WTC11 (cell line): ENCODE results near the gene NEK6. TPM values are rescaled to one million over a fixed set of nuclear protein-coding genes. Genes with fewer than 3 reads are reported as not detected.

Source experiments
- ATAC-seq: fragments of 200-7000 bp; cut with Tn5 transposase; 2 replicates; pipeline ENCODE4 v1.10.0; 2021; ENCODE audit warnings: mild to moderate bottlenecking, moderate library complexity
- CTCF ChIA-PET: fragments of 300-600 bp; sonication (Branson Sonifier 250); formaldehyde crosslinking; loops from one replicate; lab custom pipeline; 2021; ENCODE audit warnings: antibody characterized with exemption; lab: Charles Lee
- POLR2A ChIA-PET: fragments of 350-600 bp; sonication (Branson Sonifier 250); formaldehyde crosslinking; loops from one replicate; lab custom pipeline; 2021; ENCODE audit warnings: antibody characterized with exemption; lab: Charles Lee
- DNase-seq: peaks from one replicate; pipeline ENCODE4 v3.0.0; 2021; ENCODE audit warnings: low spot score
- H3K27ac Mint-ChIP-seq: 2 replicates; pipeline ENCODE4 v1.8.0; 2021; ENCODE audit warnings: mixed read lengths
- H3K27me3 Mint-ChIP-seq: 2 replicates; pipeline ENCODE4 v1.8.0; 2021; ENCODE audit warnings: low read depth, mild to moderate bottlenecking, moderate library complexity, mixed read lengths
- H3K36me3 Mint-ChIP-seq: 2 replicates; pipeline ENCODE4 v1.8.0; 2021; ENCODE audit warnings: mixed read lengths
- H3K4me1 Mint-ChIP-seq: 2 replicates; pipeline ENCODE4 v1.8.0; 2022; ENCODE audit warnings: mixed read lengths
- H3K4me3 Mint-ChIP-seq: 2 replicates; pipeline ENCODE4 v1.8.0; 2021; ENCODE audit warnings: mild to moderate bottlenecking, moderate library complexity, mixed read lengths
- H3K9me3 Mint-ChIP-seq: 2 replicates; pipeline ENCODE4 v1.8.0; 2021; ENCODE audit warnings: mixed read lengths
- ELF4 ChIP-seq: sonication (generic); formaldehyde crosslinking; IDR thresholded peaks from 2 replicates; pipeline ENCODE4 v1.8.1; 2022; ENCODE audit warnings: low read depth, mild to moderate bottlenecking, moderate library complexity, missing genetic modification reagents
- FOXK1 ChIP-seq: sonication (generic); formaldehyde crosslinking; IDR thresholded peaks from 2 replicates; pipeline ENCODE4 v1.8.0; 2022; ENCODE audit warnings: mild to moderate bottlenecking, moderate library complexity, missing genetic modification reagents
- JAZF1 ChIP-seq: fragments of 250-450 bp; sonication (Bioruptor Pico); IDR thresholded peaks from 2 replicates; pipeline ENCODE4 v1.9.0; 2021; ENCODE audit warnings: moderate library complexity, mild to moderate bottlenecking, inconsistent platforms
- OVOL2 ChIP-seq: fragments of 250-450 bp; sonication (Bioruptor Pico); IDR thresholded peaks from 2 replicates; pipeline ENCODE4 v1.9.0; 2021; ENCODE audit warnings: mild to moderate bottlenecking, borderline replicate concordance
- RORB ChIP-seq: fragments of 250-450 bp; sonication (Bioruptor Pico); IDR thresholded peaks from 2 replicates; pipeline ENCODE4 v1.9.0; 2021; ENCODE audit warnings: mild to moderate bottlenecking
- TEAD4 ChIP-seq: sonication (generic); formaldehyde crosslinking; IDR thresholded peaks from 2 replicates; pipeline ENCODE4 v1.8.0; 2022; ENCODE audit warnings: mild to moderate bottlenecking, missing genetic modification reagents
- total RNA-seq: library from RNA; stranded (reverse); gene quantifications from 3 replicates; pipeline ENCODE4 v1.2.3, GENCODE V29; 2021
- TF ChIP-seq, protein P1 (sequence below): sonication (generic); formaldehyde crosslinking; IDR thresholded peaks from 2 replicates; pipeline ENCODE4 v1.8.1; 2022; ENCODE audit warnings: low read depth, missing genetic modification reagents, borderline replicate concordance
- TF ChIP-seq, protein P2 (sequence below): sonication (generic); formaldehyde crosslinking; IDR thresholded peaks from 2 replicates; pipeline ENCODE4 v1.8.0; 2022; ENCODE audit warnings: mild to moderate bottlenecking, missing genetic modification reagents
- TF ChIP-seq, protein P3 (sequence below): sonication (generic); formaldehyde crosslinking; IDR thresholded peaks from 2 replicates; pipeline ENCODE4 v1.8.1; 2023; ENCODE audit warnings: mild to moderate bottlenecking, missing genetic modification reagents, borderline replicate concordance
- TF ChIP-seq, protein P4 (sequence below): sonication (generic); formaldehyde crosslinking; IDR thresholded peaks from 2 replicates; pipeline ENCODE4 v1.8.0; 2023; ENCODE audit warnings: missing genetic modification reagents, mild to moderate bottlenecking, borderline replicate concordance

NEK6 gene
- total RNA-seq, 1 experiment from 2014 or later: 23.0 TPM

DNA sequence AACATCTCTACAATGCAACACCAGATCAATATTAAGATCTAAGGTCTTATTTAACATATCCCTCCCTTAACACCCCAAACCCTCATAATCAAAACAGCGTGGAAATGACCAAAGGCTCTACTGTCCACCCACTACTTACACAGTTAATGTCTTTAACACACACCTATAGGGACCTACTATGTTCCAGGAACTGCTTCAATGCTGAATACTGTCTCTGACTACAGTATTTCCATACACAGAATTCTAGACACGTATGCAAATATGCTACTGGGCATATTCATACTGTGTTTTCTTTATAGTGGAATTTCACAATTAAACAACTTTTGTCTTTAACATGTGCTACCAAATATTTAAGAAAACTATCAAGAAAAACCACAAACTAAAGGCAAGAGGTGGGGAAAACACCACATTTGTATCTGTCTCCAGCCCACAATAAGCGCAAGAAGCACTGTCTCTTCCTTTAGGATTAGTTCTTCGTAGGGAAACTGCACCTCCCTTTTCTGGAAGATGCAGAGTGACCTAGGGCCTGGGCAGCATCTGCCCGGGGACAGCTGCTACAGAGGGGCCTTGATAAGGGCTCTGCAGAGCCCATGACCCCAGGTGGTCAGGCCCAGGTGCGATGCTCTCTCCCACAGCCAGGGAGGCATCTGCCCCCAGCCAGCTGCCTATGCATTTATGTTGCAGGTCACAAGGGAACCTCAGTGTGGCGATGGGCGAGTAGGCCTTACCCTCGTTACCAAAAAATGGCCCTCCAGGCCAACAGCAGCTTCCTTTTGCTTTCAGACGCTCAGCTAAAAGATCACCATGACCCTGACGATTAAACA, 102.3 kb downstream of the NEK6 start (continued):
- TF ChIP-seq OVOL2 (CRISPR knock-in tag): no peak

DNA sequence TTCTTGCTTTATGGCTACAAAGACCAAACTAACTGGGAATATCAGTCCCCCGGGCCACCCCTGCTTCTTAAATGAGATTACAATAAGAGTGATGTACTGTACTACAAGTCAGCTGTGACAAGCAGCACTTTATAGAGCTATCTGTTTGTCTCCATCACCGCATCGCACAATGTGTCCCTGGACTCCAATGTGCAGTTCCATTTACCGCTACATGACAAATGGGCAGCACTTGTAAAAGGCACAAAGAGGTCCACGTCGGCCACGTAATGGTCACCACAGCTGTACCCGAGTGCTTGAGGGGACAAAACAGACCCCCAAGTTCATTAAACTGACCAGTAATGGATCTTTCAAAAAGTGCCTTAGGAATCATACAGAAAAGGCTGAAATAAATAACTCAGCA, 103.4 kb downstream of the NEK6 start:
- no peak for DNase-seq
- ATAC-seq: no peak
- H3K4me3 Mint-ChIP-seq: no peak overlapping the region
- CTCF ChIA-PET: interaction anchor here (1.2 to 1.7 kb wide), 4 partner anchors 8 to 36 kb away, joined by 3 to 6 read pairs (median 4); no protein-coding TSS in a partner anchor
- peaks cover 2% of the 10 kb centered on the region; the same call in 1 of the 2 replicates for H3K36me3 Mint-ChIP-seq
- no peak overlapping the region for H3K27ac Mint-ChIP-seq
- H3K27me3 Mint-ChIP-seq: no peaks in the 10 kb centered on the region
- H3K4me1 Mint-ChIP-seq: 0 out of 2 replicates have a peak, but pooled peaks cover 11% of the 10 kb centered on the region
- TF ChIP-seq, protein P1, sequence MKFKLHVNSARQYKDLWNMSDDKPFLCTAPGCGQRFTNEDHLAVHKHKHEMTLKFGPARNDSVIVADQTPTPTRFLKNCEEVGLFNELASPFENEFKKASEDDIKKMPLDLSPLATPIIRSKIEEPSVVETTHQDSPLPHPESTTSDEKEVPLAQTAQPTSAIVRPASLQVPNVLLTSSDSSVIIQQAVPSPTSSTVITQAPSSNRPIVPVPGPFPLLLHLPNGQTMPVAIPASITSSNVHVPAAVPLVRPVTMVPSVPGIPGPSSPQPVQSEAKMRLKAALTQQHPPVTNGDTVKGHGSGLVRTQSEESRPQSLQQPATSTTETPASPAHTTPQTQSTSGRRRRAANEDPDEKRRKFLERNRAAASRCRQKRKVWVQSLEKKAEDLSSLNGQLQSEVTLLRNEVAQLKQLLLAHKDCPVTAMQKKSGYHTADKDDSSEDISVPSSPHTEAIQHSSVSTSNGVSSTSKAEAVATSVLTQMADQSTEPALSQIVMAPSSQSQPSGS: no peak
- TF ChIP-seq, protein P2, sequence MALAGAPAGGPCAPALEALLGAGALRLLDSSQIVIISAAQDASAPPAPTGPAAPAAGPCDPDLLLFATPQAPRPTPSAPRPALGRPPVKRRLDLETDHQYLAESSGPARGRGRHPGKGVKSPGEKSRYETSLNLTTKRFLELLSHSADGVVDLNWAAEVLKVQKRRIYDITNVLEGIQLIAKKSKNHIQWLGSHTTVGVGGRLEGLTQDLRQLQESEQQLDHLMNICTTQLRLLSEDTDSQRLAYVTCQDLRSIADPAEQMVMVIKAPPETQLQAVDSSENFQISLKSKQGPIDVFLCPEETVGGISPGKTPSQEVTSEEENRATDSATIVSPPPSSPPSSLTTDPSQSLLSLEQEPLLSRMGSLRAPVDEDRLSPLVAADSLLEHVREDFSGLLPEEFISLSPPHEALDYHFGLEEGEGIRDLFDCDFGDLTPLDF (CRISPR knock-in tag): no peak
- TF ChIP-seq, all 79 proteins: peak for 0
- no peaks in the 10 kb centered on the region for H3K9me3 Mint-ChIP-seq
- POLR2A ChIA-PET: no interaction called here

DNA sequence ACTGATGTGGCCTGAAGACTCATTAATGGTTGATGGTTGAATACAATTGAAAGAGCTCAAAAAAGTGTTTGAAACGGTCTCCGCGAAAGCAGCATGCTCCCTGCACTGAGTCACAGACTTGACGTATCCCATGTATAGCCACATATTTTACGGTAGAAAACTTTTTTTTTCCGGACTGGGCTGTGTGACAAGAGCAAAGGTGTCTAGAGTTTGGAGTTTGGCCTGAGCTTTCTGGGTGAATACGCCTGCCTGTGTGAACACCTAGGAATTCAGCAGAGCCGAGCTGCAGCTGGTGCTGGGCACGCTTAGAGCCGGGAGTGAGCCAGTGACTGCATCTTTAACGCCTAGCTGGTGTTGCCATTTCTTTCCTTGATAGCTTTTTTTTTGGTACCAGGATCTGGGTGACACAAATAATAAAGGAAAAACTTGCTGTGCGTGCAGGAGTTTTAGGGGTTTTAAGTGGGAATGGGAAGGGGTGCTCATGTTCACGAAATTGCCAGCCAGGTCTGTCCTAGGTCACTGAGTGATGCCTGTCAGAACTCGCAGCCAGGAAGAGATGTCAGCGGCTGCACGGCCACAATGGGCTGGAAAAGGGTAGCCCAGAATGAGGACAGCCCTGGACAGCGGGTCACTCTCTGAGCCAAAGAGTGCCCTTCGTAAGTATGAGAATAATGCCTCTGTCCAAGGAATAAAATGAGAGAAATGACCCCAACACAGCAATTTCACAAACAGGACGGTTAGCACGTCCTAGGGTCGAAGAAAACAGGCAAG, 105.8 kb downstream of the NEK6 start:
- Mint-ChIP-seq H3K27me3 (no peaks in the 10 kb centered on the region), H3K27ac (peak overlapping the region; percentile 74), H3K36me3 (peaks cover 2% of the 10 kb centered on the region; the same call in 1 of the 2 replicates), H3K9me3 (no peaks in the 10 kb centered on the region), H3K4me1 (0 out of 2 replicates have a peak, but pooled peaks cover 10% of the 10 kb centered on the region), H3K4me3 (no peak overlapping the region)
- TF ChIP-seq ELF4 (CRISPR knock-in tag): no peak
- no peak for TF ChIP-seq RORB
- no peak for TF ChIP-seq FOXK1
- TF ChIP-seq, protein P3, sequence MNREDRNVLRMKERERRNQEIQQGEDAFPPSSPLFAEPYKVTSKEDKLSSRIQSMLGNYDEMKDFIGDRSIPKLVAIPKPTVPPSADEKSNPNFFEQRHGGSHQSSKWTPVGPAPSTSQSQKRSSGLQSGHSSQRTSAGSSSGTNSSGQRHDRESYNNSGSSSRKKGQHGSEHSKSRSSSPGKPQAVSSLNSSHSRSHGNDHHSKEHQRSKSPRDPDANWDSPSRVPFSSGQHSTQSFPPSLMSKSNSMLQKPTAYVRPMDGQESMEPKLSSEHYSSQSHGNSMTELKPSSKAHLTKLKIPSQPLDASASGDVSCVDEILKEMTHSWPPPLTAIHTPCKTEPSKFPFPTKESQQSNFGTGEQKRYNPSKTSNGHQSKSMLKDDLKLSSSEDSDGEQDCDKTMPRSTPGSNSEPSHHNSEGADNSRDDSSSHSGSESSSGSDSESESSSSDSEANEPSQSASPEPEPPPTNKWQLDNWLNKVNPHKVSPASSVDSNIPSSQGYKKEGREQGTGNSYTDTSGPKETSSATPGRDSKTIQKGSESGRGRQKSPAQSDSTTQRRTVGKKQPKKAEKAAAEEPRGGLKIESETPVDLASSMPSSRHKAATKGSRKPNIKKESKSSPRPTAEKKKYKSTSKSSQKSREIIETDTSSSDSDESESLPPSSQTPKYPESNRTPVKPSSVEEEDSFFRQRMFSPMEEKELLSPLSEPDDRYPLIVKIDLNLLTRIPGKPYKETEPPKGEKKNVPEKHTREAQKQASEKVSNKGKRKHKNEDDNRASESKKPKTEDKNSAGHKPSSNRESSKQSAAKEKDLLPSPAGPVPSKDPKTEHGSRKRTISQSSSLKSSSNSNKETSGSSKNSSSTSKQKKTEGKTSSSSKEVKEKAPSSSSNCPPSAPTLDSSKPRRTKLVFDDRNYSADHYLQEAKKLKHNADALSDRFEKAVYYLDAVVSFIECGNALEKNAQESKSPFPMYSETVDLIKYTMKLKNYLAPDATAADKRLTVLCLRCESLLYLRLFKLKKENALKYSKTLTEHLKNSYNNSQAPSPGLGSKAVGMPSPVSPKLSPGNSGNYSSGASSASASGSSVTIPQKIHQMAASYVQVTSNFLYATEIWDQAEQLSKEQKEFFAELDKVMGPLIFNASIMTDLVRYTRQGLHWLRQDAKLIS (CRISPR knock-in tag): no peak
- no peak for TF ChIP-seq JAZF1 (CRISPR knock-in tag)
- TF ChIP-seq, protein P4, sequence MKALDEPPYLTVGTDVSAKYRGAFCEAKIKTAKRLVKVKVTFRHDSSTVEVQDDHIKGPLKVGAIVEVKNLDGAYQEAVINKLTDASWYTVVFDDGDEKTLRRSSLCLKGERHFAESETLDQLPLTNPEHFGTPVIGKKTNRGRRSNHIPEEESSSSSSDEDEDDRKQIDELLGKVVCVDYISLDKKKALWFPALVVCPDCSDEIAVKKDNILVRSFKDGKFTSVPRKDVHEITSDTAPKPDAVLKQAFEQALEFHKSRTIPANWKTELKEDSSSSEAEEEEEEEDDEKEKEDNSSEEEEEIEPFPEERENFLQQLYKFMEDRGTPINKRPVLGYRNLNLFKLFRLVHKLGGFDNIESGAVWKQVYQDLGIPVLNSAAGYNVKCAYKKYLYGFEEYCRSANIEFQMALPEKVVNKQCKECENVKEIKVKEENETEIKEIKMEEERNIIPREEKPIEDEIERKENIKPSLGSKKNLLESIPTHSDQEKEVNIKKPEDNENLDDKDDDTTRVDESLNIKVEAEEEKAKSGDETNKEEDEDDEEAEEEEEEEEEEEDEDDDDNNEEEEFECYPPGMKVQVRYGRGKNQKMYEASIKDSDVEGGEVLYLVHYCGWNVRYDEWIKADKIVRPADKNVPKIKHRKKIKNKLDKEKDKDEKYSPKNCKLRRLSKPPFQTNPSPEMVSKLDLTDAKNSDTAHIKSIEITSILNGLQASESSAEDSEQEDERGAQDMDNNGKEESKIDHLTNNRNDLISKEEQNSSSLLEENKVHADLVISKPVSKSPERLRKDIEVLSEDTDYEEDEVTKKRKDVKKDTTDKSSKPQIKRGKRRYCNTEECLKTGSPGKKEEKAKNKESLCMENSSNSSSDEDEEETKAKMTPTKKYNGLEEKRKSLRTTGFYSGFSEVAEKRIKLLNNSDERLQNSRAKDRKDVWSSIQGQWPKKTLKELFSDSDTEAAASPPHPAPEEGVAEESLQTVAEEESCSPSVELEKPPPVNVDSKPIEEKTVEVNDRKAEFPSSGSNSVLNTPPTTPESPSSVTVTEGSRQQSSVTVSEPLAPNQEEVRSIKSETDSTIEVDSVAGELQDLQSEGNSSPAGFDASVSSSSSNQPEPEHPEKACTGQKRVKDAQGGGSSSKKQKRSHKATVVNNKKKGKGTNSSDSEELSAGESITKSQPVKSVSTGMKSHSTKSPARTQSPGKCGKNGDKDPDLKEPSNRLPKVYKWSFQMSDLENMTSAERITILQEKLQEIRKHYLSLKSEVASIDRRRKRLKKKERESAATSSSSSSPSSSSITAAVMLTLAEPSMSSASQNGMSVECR (CRISPR knock-in tag): no peak
- no peak for TF ChIP-seq TEAD4
- ChIA-PET CTCF (interaction anchor here (1.0 kb wide), 1 partner anchor 29 kb away, joined by 3 read pairs; no protein-coding TSS in a partner anchor), POLR2A (interaction anchor here (0.6 kb wide), 1 partner anchor 899 kb away, joined by 9 read pairs; no protein-coding TSS in a partner anchor)
- DNase-seq (no peak), ATAC-seq (no peak)
